ENCODE results near the gene SSU72.

The SSU72 gene

DNA sequence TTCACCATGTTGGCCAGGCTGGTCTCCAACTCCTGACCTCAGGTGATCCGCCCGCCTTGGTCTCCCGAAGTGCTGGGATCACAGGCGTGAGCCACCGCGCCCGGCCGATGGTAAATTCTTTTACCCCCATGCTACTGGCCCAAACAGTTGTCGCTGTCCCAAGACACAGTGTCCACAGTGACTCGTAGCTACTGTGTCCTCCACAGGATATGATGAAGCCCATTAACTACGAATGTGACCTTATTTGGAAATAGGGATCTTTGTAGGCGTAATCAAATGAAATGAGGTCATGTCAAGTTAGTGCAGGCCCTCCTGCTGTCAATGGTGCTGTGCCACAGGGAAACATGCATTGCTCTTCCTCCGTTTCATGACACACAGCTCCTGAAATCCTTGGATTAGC, 16.8 kb upstream of the SSU72 start:
- POLR2A ChIA-PET (ENCODE audit: low non-redundant PET) = no interaction called here
- CTCF ChIA-PET = interaction anchor here (0.8 kb wide), 1 partner anchor 409 kb away, joined by 4 read pairs; no protein-coding TSS in a partner anchor
- DNase-seq (ENCODE audit: low spot score) = no peak
- no peak for TF ChIP-seq CTCF (conservative IDR thresholded peaks at IDR 0.05; ENCODE audit: low read depth)
- H3K27ac ChIP-seq = no peak overlapping the region

- no peak overlapping the region for H3K27ac ChIP-seq
- DNase-seq (ENCODE audit: low spot score) = no peak
- CTCF ChIA-PET = interaction anchor here (0.6 kb wide), 1 partner anchor 369 kb away, joined by 3 read pairs; no protein-coding TSS in a partner anchor
- no peak for TF ChIP-seq CTCF (conservative IDR thresholded peaks at IDR 0.05; ENCODE audit: low read depth)
- POLR2A ChIA-PET (ENCODE audit: low non-redundant PET) = no interaction called here
Measured at GRCh38 chr1:1583347-1584010, 8.8 kb upstream of the SSU72 start.

GRCh38 chr1:1582585-1583346, 8.1 kb upstream of the SSU72 start:
- DNase-seq (ENCODE audit: low spot score) = no peak
- H3K27ac ChIP-seq = no peak overlapping the region
- ChIA-PET CTCF (no interaction called here), POLR2A (ENCODE audit: low non-redundant PET) (no interaction called here)
- TF ChIP-seq CTCF (conservative IDR thresholded peaks at IDR 0.05; ENCODE audit: low read depth) = no peak

DNA sequence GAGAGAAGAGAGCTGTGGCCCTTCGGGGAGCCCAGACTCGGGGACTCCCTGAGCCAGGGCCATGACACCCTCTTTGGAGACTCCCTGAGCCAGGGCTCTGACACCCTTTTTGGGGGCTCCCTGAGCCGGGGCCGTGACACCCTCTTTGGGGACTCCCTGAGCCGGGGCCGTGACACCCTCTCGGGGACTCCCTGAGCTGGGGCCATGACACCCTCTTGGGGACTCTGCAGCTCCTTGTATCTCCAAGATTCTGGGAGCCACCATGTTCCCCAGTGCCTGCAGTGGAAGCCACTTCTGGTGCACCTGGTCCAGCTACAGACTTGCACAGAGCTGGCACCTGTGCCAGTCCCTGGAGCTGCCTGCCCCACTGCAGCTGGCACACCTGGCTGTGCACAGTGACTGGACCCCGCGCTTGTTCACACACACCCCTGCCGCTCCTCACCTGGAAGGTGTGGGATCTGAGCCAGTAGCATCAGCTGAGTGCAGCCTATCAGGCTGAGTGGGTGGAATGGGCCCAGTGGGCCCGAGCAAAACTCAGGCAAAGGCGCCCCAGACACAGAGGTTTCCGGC, 3.8 kb upstream of the SSU72 start:
- ChIA-PET CTCF (no interaction called here), POLR2A (ENCODE audit: low non-redundant PET) (interaction anchor here (0.6 kb wide), 1 partner anchor 327 kb away, joined by 5 read pairs; no protein-coding TSS in a partner anchor)
- TF ChIP-seq CTCF (conservative IDR thresholded peaks at IDR 0.05; ENCODE audit: low read depth) = no peak
- DNase-seq (ENCODE audit: low spot score) = no peak
- no peak overlapping the region for H3K27ac ChIP-seq

DNA sequence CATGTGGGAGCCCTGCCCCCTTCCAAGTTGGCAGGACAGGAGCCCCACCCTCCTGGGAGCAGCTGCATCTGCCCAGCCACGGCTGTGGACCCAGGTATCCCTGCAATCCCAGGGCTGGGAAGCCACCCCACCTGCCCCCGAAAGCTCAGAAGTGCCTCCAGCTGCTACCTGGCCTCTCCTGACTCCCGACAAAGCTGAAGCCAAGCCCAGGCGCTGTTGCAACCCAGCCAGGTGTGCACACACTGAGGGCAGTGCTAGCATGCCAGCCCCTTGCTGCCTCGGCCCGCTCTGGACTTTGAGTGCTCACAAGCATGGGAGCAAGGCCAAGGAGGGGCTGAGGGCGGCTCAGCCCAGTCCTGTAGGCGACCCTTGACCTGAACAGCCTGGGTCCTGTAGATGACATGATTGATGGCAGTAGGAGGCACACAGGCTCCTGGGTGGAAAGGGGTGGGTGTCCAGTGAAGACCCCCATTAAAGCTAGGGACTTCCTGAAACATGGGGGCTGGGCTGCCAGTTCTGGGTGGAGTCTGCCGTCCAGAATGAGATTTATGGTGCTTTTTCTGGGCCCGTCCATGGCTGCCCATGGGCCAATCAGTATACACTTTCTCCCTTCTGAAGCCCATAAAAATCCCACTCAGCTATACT, 2.8 kb upstream of the SSU72 start:
- ChIA-PET CTCF (no interaction called here), POLR2A (ENCODE audit: low non-redundant PET) (no interaction called here)
- no peak for DNase-seq (ENCODE audit: low spot score)
- no peak overlapping the region for H3K27ac ChIP-seq
- no peak for TF ChIP-seq CTCF (conservative IDR thresholded peaks at IDR 0.05; ENCODE audit: low read depth)
